ENCODE results near the gene SORCS1. TPM values are rescaled to one million over a fixed set of nuclear protein-coding genes. Genes with fewer than 3 reads are reported as not detected.

Gene SORCS1
- total RNA-seq, 1 experiment from 2014 or later = not detected

GRCh38 chr10:106816318-106817085 is 348.0 kb downstream of the SORCS1 start:
- CTCF ChIA-PET = no interaction called here
- H3K27ac ChIP-seq (ENCODE audit: low read depth, low read length) = no peak overlapping the region
- no peak for DNase-seq (ENCODE audit: low read depth, low spot score)
- POLR2A ChIA-PET = no interaction called here
- intact Hi-C loops (cut with micrococcal nuclease) = no loop called here
- no peaks in the 10 kb centered on the region for H3K4me1 ChIP-seq (ENCODE audit: control insufficient read depth in 1 of 2, insufficient read depth in 2 of 2, low read length in 2 of 2)
- no peak for ATAC-seq
- no peak overlapping the region for H3K4me2 ChIP-seq (ENCODE audit: low read length)
- no peaks in the 10 kb centered on the region for H3K36me3 ChIP-seq (ENCODE audit: control insufficient read depth in 1 of 2, insufficient read depth in 2 of 2, low read length in 2 of 2)
- no peaks in the 10 kb centered on the region for H3K9me2 ChIP-seq (ENCODE audit: insufficient read depth)
- H3K4me3 ChIP-seq (replicated peaks in 1 of 2; ENCODE audit: low read depth in 1 of 2, low read length in 2 of 2) = no peak overlapping the region
- no TSS peak for BruUV-seq (replicated peaks)
- no peak overlapping the region for H2AFZ ChIP-seq (ENCODE audit: low read depth, low read length, poor library complexity, severe bottlenecking)
- H3K9me3 ChIP-seq (ENCODE audit: control insufficient read depth in 1 of 2, insufficient read depth in 1 of 2, low read depth in 1 of 2, low read length in 2 of 2) = peaks cover 6 to 22% of the 10 kb centered on the region in 2 experiments; a peak in 2 of 4 replicates
- H3K9ac ChIP-seq (ENCODE audit: low read length) = no peak overlapping the region
- no peaks in the 10 kb centered on the region for H4K20me1 ChIP-seq (ENCODE audit: insufficient read depth)
- H3K79me2 ChIP-seq (ENCODE audit: insufficient read depth, low read length) = no peaks in the 10 kb centered on the region
- TF ChIP-seq YY1 (IDR thresholded peaks at IDR 0.05; ENCODE audit: extremely low read depth, insufficient replicate concordance, low read depth, low read length) = no peak
- TF ChIP-seq POLR2A (IDR thresholded peaks at IDR 0.05; ENCODE audit: borderline replicate concordance, extremely low read depth, insufficient read depth, insufficient read length) = no peak
- no peak for TF ChIP-seq SP1 (IDR thresholded peaks at IDR 0.05; ENCODE audit: low read depth)
- TF ChIP-seq EGR1 (IDR thresholded peaks at IDR 0.05; ENCODE audit: low read depth) = no peak
- H3K27me3 ChIP-seq (ENCODE audit: insufficient read depth, low read length) = no peaks in the 10 kb centered on the region
- RAD21 ChIA-PET (ENCODE audit: low non-redundant PET in 1 of 2, low total read pairs in 2 of 2, uncharacterized antibody in 2 of 2, unreplicated experiment in 2 of 2) = no interaction called here

GRCh38 chr10:106815427-106816043 is 349.0 kb downstream of the SORCS1 start:
- H3K4me2 ChIP-seq (ENCODE audit: low read length) = no peak overlapping the region
- BruUV-seq (replicated peaks) = no TSS peak
- no peaks in the 10 kb centered on the region for H3K36me3 ChIP-seq (ENCODE audit: control insufficient read depth in 1 of 2, insufficient read depth in 2 of 2, low read length in 2 of 2)
- no peak overlapping the region for H3K27ac ChIP-seq (ENCODE audit: low read depth, low read length)
- ChIA-PET RAD21 (ENCODE audit: low non-redundant PET in 1 of 2, low total read pairs in 2 of 2, uncharacterized antibody in 2 of 2, unreplicated experiment in 2 of 2) (no interaction called here), POLR2A (no interaction called here), CTCF (no interaction called here)
- intact Hi-C loops (cut with micrococcal nuclease) = no loop called here
- H3K9me3 ChIP-seq (ENCODE audit: control insufficient read depth in 1 of 2, insufficient read depth in 1 of 2, low read depth in 1 of 2, low read length in 2 of 2) = peaks cover 6 to 19% of the 10 kb centered on the region in 2 experiments; a peak in 2 of 4 replicates
- no peaks in the 10 kb centered on the region for H3K27me3 ChIP-seq (ENCODE audit: insufficient read depth, low read length)
- H2AFZ ChIP-seq (ENCODE audit: low read depth, low read length, poor library complexity, severe bottlenecking) = no peak overlapping the region
- no peak overlapping the region for H3K4me3 ChIP-seq (replicated peaks in 1 of 2; ENCODE audit: low read depth in 1 of 2, low read length in 2 of 2)
- no peaks in the 10 kb centered on the region for H3K4me1 ChIP-seq (ENCODE audit: control insufficient read depth in 1 of 2, insufficient read depth in 2 of 2, low read length in 2 of 2)
- H3K9ac ChIP-seq (ENCODE audit: low read length) = no peak overlapping the region
- no peaks in the 10 kb centered on the region for H3K79me2 ChIP-seq (ENCODE audit: insufficient read depth, low read length)
- DNase-seq (ENCODE audit: low read depth, low spot score) (no peak), ATAC-seq (no peak)
- H3K9me2 ChIP-seq (ENCODE audit: insufficient read depth) = no peaks in the 10 kb centered on the region
- H4K20me1 ChIP-seq (ENCODE audit: insufficient read depth) = no peaks in the 10 kb centered on the region
- no peak for TF ChIP-seq EZH2 (IDR thresholded peaks at IDR 0.05)
- no peak for TF ChIP-seq SRF (IDR thresholded peaks at IDR 0.05; ENCODE audit: low read depth)

Data from HCT116 (cell line).